OCI-LY7 (cell line): ENCODE data around the gene DUS1L. TPM values are rescaled to one million over a fixed set of nuclear protein-coding genes. Genes with fewer than 3 reads are reported as not detected.
A peak's percentile ranks its signal among the peaks of the same experiment; 100 is the strongest.

Experiments used
- BruUV-seq: library from RNA; stranded (reverse); fragments of 400-500 nt; replicated peaks from 2 replicates; lab custom pipeline; 2021; lab: Mats Ljungman, UMichigan
- CTCF ChIA-PET: fragments of 300-600 bp; sonication (Branson Sonifier 250); formaldehyde crosslinking; loops from one replicate; lab custom pipeline; 2022; ENCODE audit warnings: antibody characterized with exemption; ENCODE audit not compliant: unreplicated experiment; lab: Charles Lee
- POLR2A ChIA-PET: fragments of 300-600 bp; sonication (Branson Sonifier 250); formaldehyde crosslinking; loops from one replicate; lab custom pipeline; 2022; ENCODE audit warnings: antibody characterized with exemption; lab: Charles Lee
- DNase-seq: peaks from one replicate; pipeline ENCODE4 v3.0.0-alpha.2; 2015; ENCODE audit warnings: low spot score
- H2AFZ ChIP-seq: fragments of 200-600 bp; sonication (generic), shearing (Covaris generic); 2 replicates; pipeline ENCODE4 v1.6.1; 2014; ENCODE audit warnings: mild to moderate bottlenecking, antibody characterized with exemption, low read length, moderate library complexity
- H3K27ac ChIP-seq: fragments of 200-600 bp; sonication (generic); 2 replicates; pipeline ENCODE4 v1.5.1; 2014; ENCODE audit warnings: mixed run types, low read depth, mild to moderate bottlenecking, moderate library complexity, low read length, inconsistent platforms; ENCODE audit not compliant: poor library complexity, severe bottlenecking
- H3K36me3 ChIP-seq: fragments of 200-600 bp; sonication (generic); 2 replicates; pipeline ENCODE4 v1.6.1; 2014; ENCODE audit warnings: mild to moderate bottlenecking, antibody characterized with exemption, low read length, moderate library complexity, mixed read lengths; ENCODE audit not compliant: insufficient read depth
- H3K4me1 ChIP-seq: fragments of 200-600 bp; sonication (generic); 2 replicates; pipeline ENCODE4 v1.5.1; 2014; ENCODE audit warnings: mild to moderate bottlenecking, low read length; ENCODE audit not compliant: insufficient read depth, poor library complexity, severe bottlenecking
- H3K4me2 ChIP-seq: fragments of 200-600 bp; sonication (generic); 2 replicates; pipeline ENCODE4 v1.6.1; 2014; ENCODE audit warnings: mild to moderate bottlenecking, low read length
- H3K4me3 ChIP-seq: fragments of 200-600 bp; sonication (generic); 2 replicates; pipeline ENCODE4 v1.5.1; 2014; ENCODE audit warnings: mild to moderate bottlenecking, low read depth, low read length; ENCODE audit not compliant: poor library complexity, severe bottlenecking
- H3K79me2 ChIP-seq: fragments of 200-600 bp; sonication (generic); 2 replicates; pipeline ENCODE4 v1.6.1; 2016; ENCODE audit warnings: low read depth, mild to moderate bottlenecking, low read length, moderate library complexity, mixed read lengths; ENCODE audit not compliant: insufficient read depth
- H3K9me2 ChIP-seq: fragments of 200-600 bp; sonication (generic); 2 replicates; pipeline ENCODE4 v1.6.1; 2016; ENCODE audit warnings: mild to moderate bottlenecking, low read length, mixed read lengths; ENCODE audit not compliant: insufficient read depth
- H3K9me3 ChIP-seq: fragments of 200-600 bp; sonication (generic); 2 replicates; pipeline ENCODE4 v1.6.1; 2014; ENCODE audit warnings: mild to moderate bottlenecking, mixed run types, low read length, mixed read lengths
- H4K20me1 ChIP-seq: fragments of 200-600 bp; sonication (generic); 2 replicates; pipeline ENCODE4 v1.6.1; 2014; ENCODE audit warnings: mild to moderate bottlenecking, antibody characterized with exemption, low read length, moderate library complexity, mixed read lengths; ENCODE audit not compliant: insufficient read depth
- EZH2phosphoT487 ChIP-seq: fragments of 200-600 bp; sonication (generic); IDR thresholded peaks from 2 replicates; pipeline ENCODE4 v1.6.1; 2018; ENCODE audit warnings: low read depth, borderline replicate concordance, mild to moderate bottlenecking, mixed run types, antibody characterized with exemption, low read length, moderate library complexity, mixed read lengths
- intact Hi-C: fragments of 100-400 bp; cut with micrococcal nuclease; formaldehyde crosslinking; loops from one replicate; pipeline ENCODE4 v1.10.0; 2022; ENCODE audit not compliant: unreplicated experiment
- total RNA-seq, 2 experiments: library from RNA; depleted of rRNA in 1 of 2; stranded (reverse); fragments of >200 nt in 1 of 2; shearing (Covaris generic) in 1 of 2; gene quantifications; 2 replicates each; pipeline ENCODE4 v1.2.3, GENCODE V29; 2014 to 2022
- TF ChIP-seq, protein P1 (sequence below): fragments of 200-600 bp; sonication (generic); conservative IDR thresholded peaks from 2 replicates; pipeline ENCODE4 v1.5.1; 2014; ENCODE audit warnings: mild to moderate bottlenecking, antibody characterized with exemption, low read length, moderate library complexity, mixed read lengths

DUS1L gene
- total RNA-seq, 2 experiments from 2014 or later = 320 to 388 TPM

- Histone ChIP-seq H3K27ac (no peak overlapping the region), H3K36me3 (peaks cover 96% of the 10 kb centered on the region), H4K20me1 (no peaks in the 10 kb centered on the region), H3K4me2 (no peak overlapping the region), H3K4me3 (no peak overlapping the region), H2AFZ (no peak overlapping the region), H3K9me2 (no peaks in the 10 kb centered on the region), H3K79me2 (no peaks in the 10 kb centered on the region), H3K4me1 (no peaks in the 10 kb centered on the region), H3K9me3 (no peaks in the 10 kb centered on the region)
- CTCF ChIA-PET = no interaction called here
- TF ChIP-seq, protein P1, sequence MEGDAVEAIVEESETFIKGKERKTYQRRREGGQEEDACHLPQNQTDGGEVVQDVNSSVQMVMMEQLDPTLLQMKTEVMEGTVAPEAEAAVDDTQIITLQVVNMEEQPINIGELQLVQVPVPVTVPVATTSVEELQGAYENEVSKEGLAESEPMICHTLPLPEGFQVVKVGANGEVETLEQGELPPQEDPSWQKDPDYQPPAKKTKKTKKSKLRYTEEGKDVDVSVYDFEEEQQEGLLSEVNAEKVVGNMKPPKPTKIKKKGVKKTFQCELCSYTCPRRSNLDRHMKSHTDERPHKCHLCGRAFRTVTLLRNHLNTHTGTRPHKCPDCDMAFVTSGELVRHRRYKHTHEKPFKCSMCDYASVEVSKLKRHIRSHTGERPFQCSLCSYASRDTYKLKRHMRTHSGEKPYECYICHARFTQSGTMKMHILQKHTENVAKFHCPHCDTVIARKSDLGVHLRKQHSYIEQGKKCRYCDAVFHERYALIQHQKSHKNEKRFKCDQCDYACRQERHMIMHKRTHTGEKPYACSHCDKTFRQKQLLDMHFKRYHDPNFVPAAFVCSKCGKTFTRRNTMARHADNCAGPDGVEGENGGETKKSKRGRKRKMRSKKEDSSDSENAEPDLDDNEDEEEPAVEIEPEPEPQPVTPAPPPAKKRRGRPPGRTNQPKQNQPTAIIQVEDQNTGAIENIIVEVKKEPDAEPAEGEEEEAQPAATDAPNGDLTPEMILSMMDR = no peak
- TF ChIP-seq EZH2phosphoT487 = no peak
- POLR2A ChIA-PET = no interaction called here
- DNase-seq = no peak
- no TSS peak for BruUV-seq
- intact Hi-C loops = no loop called here
These were observed 24.3 kb upstream of the DUS1L start for GRCh38 chr17:82089723-82090548.

DNA sequence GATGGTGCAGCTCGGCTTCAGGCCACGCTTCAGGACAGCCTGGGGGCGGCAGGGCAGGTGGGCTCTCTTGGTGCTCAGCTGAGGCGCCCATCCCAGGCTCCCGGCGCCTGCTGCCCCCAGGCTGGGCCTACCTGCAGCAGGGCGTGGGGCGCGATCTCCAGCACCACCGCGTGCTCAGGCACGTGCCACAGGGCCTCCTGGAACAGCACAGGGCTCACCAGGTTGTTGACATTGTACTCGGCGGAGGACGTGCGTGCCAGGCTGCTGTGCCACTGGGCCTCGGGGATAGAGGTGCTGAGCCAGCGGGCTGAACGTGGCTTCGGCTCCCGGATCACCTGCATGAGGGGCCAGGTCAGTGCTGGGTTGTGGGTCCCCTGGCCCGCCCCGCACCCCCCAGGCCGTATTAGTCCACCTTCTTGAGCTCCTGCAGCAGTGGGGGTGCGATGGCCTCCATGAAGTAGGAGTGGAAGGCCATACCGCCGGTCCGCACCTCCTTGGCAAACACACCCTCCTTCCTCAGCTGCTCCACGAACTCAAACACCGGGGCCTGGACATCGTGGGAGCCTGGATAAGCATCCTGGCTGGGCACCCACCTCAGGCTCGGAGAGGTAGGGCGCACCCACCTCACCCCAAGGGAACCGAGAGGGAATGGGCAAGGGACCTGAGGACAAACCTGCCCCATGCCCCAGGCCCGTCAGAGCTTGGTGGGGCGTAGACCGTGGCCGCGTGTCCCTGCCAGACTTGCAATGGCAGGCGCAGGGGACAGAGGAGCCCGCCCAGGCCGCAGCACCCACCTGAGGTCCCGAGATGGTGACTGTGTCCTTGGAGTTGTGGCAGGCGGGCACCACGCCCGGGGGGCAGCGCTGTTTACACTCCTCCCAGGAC lies 23.5 kb upstream of the DUS1L start:
- ChIA-PET CTCF (no interaction called here), POLR2A (no interaction called here)
- no peak overlapping the region for H3K4me3 ChIP-seq
- TF ChIP-seq, protein P1 = no peak
- TF ChIP-seq EZH2phosphoT487 = no peak
- BruUV-seq = TSS peak; percentile 47
- DNase-seq = no peak
- no peak overlapping the region for H3K27ac ChIP-seq
- H2AFZ ChIP-seq = no peak overlapping the region
- no peaks in the 10 kb centered on the region for H3K9me3 ChIP-seq
- intact Hi-C loops = no loop called here
- H3K36me3 ChIP-seq = peaks cover 99% of the 10 kb centered on the region
- H3K4me2 ChIP-seq = no peak overlapping the region
- H4K20me1 ChIP-seq = no peaks in the 10 kb centered on the region
- H3K4me1 ChIP-seq = no peaks in the 10 kb centered on the region
- no peaks in the 10 kb centered on the region for H3K79me2 ChIP-seq
- no peaks in the 10 kb centered on the region for H3K9me2 ChIP-seq
